Adipocyte (in vitro differentiated cells): ENCODE data around the gene CDA.
"Not testable (repeated sequence)": the region's sequence is repeated elsewhere in the genome, so short reads cannot be mapped to it uniquely, and the experiment has no call there.

Source experiments
- DNase-seq: peaks from one replicate; pipeline ENCODE4 v3.0.0-alpha.2; 2015; ENCODE audit warnings: low read depth
- H3K27me3 ChIP-seq: replicated peaks from 2 replicates; pipeline ENCODE4 v1.7.0; 2013; ENCODE audit warnings: mild to moderate bottlenecking, low read length, moderate library complexity; ENCODE audit not compliant: control insufficient read depth, insufficient read depth
- H3K36me3 ChIP-seq: 2 replicates; pipeline ENCODE4 v1.7.0; 2013; ENCODE audit warnings: low read length, mild to moderate bottlenecking, moderate library complexity; ENCODE audit not compliant: control insufficient read depth, insufficient read depth, severe bottlenecking
- H3K4me1 ChIP-seq: 2 replicates; pipeline ENCODE4 v1.7.0; 2013; ENCODE audit warnings: mild to moderate bottlenecking, low read length, moderate library complexity; ENCODE audit not compliant: control insufficient read depth, insufficient read depth
- H3K4me3 ChIP-seq: 2 replicates; pipeline ENCODE4 v1.7.0; 2013; ENCODE audit warnings: mild to moderate bottlenecking, low read length, moderate library complexity
- H3K9ac ChIP-seq: 2 replicates; pipeline ENCODE4 v1.7.0; 2013; ENCODE audit warnings: mild to moderate bottlenecking, low read length, moderate library complexity
- H3K9me3 ChIP-seq: 2 replicates; pipeline ENCODE4 v1.7.0; 2013; ENCODE audit warnings: mild to moderate bottlenecking, low read length, moderate library complexity; ENCODE audit not compliant: control insufficient read depth

The CDA gene

GRCh38 chr1:20604678-20605077 is 15.8 kb downstream of the CDA start:
- no peak for DNase-seq
- Histone ChIP-seq H3K36me3 (no peaks in the 10 kb centered on the region), H3K4me1 (peaks cover 23% of the 10 kb centered on the region), H3K27me3 (no peaks in the 10 kb centered on the region), H3K9ac (no peak overlapping the region), H3K4me3 (no peak overlapping the region), H3K9me3 (no peaks in the 10 kb centered on the region)

GRCh38 chr1:20606801-20607570 is 18.1 kb downstream of the CDA start:
- DNase-seq, H3K4me3 ChIP-seq: not testable (repeated sequence)

DNA sequence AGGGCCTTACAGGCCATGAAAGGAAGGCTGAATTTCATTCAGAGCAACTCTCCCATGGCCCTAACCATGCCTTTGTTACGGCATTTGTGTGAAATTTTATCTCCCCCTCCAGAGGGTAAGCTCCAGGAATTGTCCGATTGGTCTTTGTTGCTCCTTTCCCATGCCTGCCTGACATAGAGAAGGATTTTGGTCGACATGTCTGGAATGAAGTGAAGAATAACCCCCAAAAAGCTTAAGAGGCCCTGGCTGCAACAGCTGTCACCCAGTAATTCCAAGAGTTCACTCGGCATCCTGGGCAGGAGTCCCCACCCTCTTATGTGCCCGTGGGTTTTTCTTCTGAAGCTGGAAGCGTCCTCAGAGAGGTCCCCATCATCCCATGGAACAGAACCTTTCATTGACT is 20.6 kb downstream of the CDA start:
- peaks cover 22% of the 10 kb centered on the region for H3K4me1 ChIP-seq
- no peaks in the 10 kb centered on the region for H3K9me3 ChIP-seq
- DNase-seq = no peak

More at GRCh38 chr1:20606801-20607570, 18.1 kb downstream of the CDA start:
- not testable (repeated sequence) for H3K9ac ChIP-seq, H3K9me3 ChIP-seq, H3K27me3 ChIP-seq, H3K36me3 ChIP-seq
- H3K4me1 ChIP-seq = peaks cover 23% of the 10 kb centered on the region

DNA sequence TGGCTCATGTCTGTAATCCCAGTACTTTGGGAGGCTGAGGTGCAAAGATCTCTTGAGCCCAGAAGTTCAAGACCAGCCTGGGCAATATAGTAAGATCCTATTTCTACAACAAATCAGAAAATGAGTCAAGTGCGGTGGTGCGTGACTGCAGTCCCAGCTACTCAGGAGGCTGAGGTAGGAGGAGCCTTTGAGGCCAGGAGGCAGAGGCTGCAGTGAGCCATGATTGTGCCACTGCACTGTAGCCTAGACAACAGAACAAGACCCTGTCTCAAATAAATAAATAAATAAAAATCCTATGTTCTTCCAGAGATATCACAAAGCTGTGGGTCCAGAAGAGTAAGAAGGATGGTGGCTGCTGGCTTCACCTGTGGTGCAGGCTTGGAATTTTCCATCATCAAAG is 22.1 kb downstream of the CDA start:
- no peak for DNase-seq
- Histone ChIP-seq H3K4me1 (peaks cover 18% of the 10 kb centered on the region), H3K27me3 (no peaks in the 10 kb centered on the region), H3K4me3 (no peak overlapping the region), H3K9ac (no peak overlapping the region), H3K9me3 (no peaks in the 10 kb centered on the region), H3K36me3 (no peaks in the 10 kb centered on the region)

More for the DNA sequence above, 20.6 kb downstream of the CDA start:
- Histone ChIP-seq H3K27me3 (no peaks in the 10 kb centered on the region), H3K4me3 (no peak overlapping the region), H3K9ac (no peak overlapping the region), H3K36me3 (no peaks in the 10 kb centered on the region)

- Histone ChIP-seq H3K36me3 (no peaks in the 10 kb centered on the region), H3K27me3 (no peaks in the 10 kb centered on the region), H3K4me1 (peaks cover 24% of the 10 kb centered on the region), H3K4me3 (no peak overlapping the region), H3K9me3 (no peaks in the 10 kb centered on the region), H3K9ac (no peak overlapping the region)
- no peak for DNase-seq
Observed at GRCh38 chr1:20611652-20612051, 22.8 kb downstream of the CDA start.

DNA sequence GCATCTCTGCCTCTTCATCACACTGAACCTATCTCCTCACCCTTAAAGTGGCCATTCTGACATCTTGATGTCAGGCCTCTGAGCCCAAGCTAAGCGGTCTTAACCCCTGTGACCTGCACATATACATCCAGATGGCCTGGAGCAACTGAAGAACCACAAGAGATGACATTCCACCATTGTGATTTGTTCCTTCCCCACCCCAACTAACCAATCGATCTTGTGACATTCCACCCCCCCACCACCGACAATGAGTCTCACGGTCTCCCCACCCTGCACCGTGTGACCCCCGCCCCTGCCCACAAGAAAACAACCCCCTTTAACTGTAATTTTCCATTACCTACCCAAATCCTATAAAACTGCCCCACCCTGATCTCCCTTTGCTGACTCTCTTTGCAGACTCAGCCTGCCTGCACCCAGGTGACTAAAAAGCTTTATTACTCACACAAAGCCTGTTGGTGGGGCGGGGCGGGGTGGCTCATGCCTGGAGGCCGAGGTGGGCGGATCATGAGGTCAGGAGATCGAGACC is 23.4 kb downstream of the CDA start:
- Histone ChIP-seq H3K9me3 (no peaks in the 10 kb centered on the region), H3K36me3 (no peaks in the 10 kb centered on the region), H3K9ac (no peak overlapping the region), H3K27me3 (no peaks in the 10 kb centered on the region), H3K4me3 (no peak overlapping the region), H3K4me1 (peaks cover 24% of the 10 kb centered on the region)
- DNase-seq = no peak

DNA sequence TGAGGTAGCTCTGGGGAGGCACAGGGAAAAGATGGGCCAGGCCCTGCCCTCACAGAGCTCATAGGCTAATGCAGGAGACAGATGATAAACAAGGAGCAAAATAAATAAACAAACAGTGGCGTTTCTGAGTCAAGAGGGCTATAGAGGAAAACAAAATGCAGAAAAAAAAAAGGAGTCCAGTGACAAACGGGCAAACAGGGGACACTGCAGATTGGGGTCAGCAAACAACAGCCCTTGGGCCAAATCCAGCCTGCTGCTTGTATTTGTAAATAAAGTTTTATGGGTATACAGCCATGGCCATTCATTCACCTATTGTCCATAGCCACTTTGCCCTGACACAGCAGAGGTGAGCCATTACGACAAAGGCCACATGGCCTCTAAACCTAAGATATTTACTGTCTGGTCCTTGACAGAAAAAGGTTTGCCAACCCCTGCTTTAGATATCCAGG is 25.3 kb downstream of the CDA start:
- Histone ChIP-seq H3K9ac (peak overlapping the region; percentile 22), H3K27me3 (no peaks in the 10 kb centered on the region), H3K36me3 (no peaks in the 10 kb centered on the region), H3K4me1 (peaks cover 24% of the 10 kb centered on the region), H3K4me3 (no peak overlapping the region), H3K9me3 (no peaks in the 10 kb centered on the region)
- DNase-seq = no peak

- Histone ChIP-seq H3K27me3 (no peaks in the 10 kb centered on the region), H3K36me3 (no peaks in the 10 kb centered on the region), H3K4me3 (peak overlapping the region; percentile 52), H3K9ac (peak overlapping the region; percentile 10), H3K4me1 (peaks cover 24% of the 10 kb centered on the region), H3K9me3 (no peaks in the 10 kb centered on the region)
- no peak for DNase-seq
Observed at GRCh38 chr1:20615946-20616846, 27.3 kb downstream of the CDA start.

DNA sequence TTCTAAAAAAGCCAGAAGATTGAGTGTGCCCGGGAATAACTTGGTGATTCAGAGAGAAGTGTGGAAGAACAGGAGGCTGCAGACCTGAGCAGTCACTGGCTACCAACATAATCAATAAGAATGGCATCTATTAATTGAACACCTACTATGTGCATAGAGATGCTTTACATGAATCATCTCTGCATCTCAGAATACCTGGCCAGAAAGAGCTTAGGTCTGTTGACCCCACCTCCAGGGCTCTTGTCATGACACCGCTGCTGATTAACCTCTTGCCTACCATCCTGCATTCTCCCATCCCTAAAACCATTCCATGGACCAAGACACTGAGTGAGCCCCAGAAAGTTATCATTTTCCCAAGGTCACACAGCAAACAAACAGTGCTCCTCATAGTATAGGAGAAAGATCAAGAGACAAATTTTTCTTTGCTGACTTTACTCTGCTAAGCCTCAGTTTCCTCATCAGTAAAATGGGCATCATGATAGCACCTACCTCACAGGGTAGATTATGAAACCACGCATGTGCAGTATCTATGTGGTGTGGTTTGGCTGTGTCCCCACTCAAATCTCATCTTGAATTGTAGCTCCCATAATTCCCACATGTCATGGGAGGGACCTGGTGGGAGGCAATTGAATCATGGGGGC is 28.1 kb downstream of the CDA start:
- DNase-seq = no peak
- H3K27me3 ChIP-seq = no peaks in the 10 kb centered on the region
- H3K36me3 ChIP-seq = no peaks in the 10 kb centered on the region
- peak overlapping the region; percentile 10 for H3K9ac ChIP-seq
- peak overlapping the region; percentile 52 for H3K4me3 ChIP-seq
- H3K9me3 ChIP-seq = no peaks in the 10 kb centered on the region
- peaks cover 24% of the 10 kb centered on the region for H3K4me1 ChIP-seq

DNA sequence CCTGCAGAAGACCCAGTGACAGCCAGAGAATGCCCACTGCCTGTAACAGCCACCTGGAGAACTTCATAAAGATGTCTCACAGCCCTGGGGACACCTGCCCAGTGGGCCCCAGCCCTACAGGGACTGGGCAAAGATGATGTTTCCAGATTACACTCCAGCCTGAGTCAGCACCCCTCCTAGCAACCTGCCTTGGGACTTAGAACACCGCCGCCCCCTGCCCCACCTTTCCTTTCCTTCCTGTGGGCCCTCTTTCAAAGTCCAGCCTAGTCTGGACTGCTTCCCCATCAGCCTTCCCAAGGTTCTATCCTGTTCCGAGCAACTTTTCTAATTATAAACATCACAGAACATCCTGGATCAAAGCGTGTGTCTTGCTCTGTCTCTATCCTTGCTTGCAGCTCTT is 29.7 kb downstream of the CDA start:
- H3K27me3 ChIP-seq = no peaks in the 10 kb centered on the region
- no peak overlapping the region for H3K9ac ChIP-seq
- DNase-seq = no peak
- H3K36me3 ChIP-seq = no peaks in the 10 kb centered on the region
- no peak overlapping the region for H3K4me3 ChIP-seq
- peaks cover 16% of the 10 kb centered on the region for H3K4me1 ChIP-seq
- H3K9me3 ChIP-seq = no peaks in the 10 kb centered on the region

- DNase-seq = no peak
- Histone ChIP-seq H3K27me3 (no peaks in the 10 kb centered on the region), H3K9me3 (no peaks in the 10 kb centered on the region), H3K9ac (no peak overlapping the region), H3K36me3 (no peaks in the 10 kb centered on the region), H3K4me3 (no peak overlapping the region), H3K4me1 (peaks cover 7% of the 10 kb centered on the region)
Observed at GRCh38 chr1:20619999-20620398, 31.1 kb downstream of the CDA start.
